Breast epithelium (tissue), 3 donors: ENCODE results near the gene DCHS2.

Experiments
- CTCF ChIP-seq, 3 donors: fragments of 450-650 bp; IDR thresholded peaks; one replicate each; pipeline ENCODE4 v1.5.1; 2016 to 2017; ENCODE audit warnings: antibody characterized with exemption in 3 of 3, mild to moderate bottlenecking in 3 of 3, moderate library complexity in 3 of 3
- POLR2A ChIP-seq: fragments of 450-650 bp; IDR thresholded peaks from one replicate; pipeline ENCODE4 v1.6.1; 2016; ENCODE audit warnings: antibody characterized with exemption, mild to moderate bottlenecking, moderate library complexity
- POLR2AphosphoS5 ChIP-seq, 3 donors: sonication (generic); formaldehyde crosslinking; IDR thresholded peaks; one replicate each; pipeline ENCODE4 v1.6.1; 2017; ENCODE audit warnings: antibody characterized with exemption in 3 of 3

GRCh38 chr4:154390324-154390723, 101.3 kb downstream of the DCHS2 start:
- no peak for TF ChIP-seq CTCF (IDR thresholded peaks at IDR 0.05)
- no peak for TF ChIP-seq POLR2A
- no peak for TF ChIP-seq POLR2AphosphoS5 (IDR thresholded peaks at IDR 0.05)
